Prostate gland (tissue), 2 donors: ENCODE data around the gene CRYM. TPM values are rescaled to one million over a fixed set of nuclear protein-coding genes. Genes with fewer than 3 reads are reported as not detected.
"Not testable (repeated sequence)": the region's sequence is repeated elsewhere in the genome, so short reads cannot be mapped to it uniquely, and the experiment has no call there.

Experiments used
- DNase-seq: peaks from one replicate; pipeline ENCODE4 v3.0.0-alpha.2; 2019; ENCODE audit warnings: low spot score
- H3K27ac ChIP-seq, 2 donors: fragments of 200-600 bp; sonication (generic); 2 replicates each; pipeline ENCODE4 v1.5.1; 2017 to 2019
- H3K27me3 ChIP-seq: fragments of 200-600 bp; sonication (generic); replicated peaks from 2 replicates; pipeline ENCODE4 v1.5.1; 2019; ENCODE audit not compliant: insufficient read depth
- H3K36me3 ChIP-seq, 2 donors: fragments of 200-600 bp; sonication (generic); 1 replicate in 1 of 2; 2 replicates in 1 of 2; pipeline versions ENCODE4 v1.5.1 to v1.8.1; 2017 to 2019
- H3K4me1 ChIP-seq: fragments of 200-600 bp; sonication (generic); replicated peaks from 2 replicates; pipeline ENCODE4 v1.5.1; 2019
- H3K4me3 ChIP-seq, 2 donors: fragments of 200-600 bp; sonication (generic); 2 replicates each; pipeline ENCODE4 v1.5.1; 2017 to 2019
- H3K9me3 ChIP-seq: fragments of 200-600 bp; sonication (generic); 2 replicates; pipeline ENCODE4 v1.5.1; 2017
- POLR2A ChIP-seq: fragments of 450-650 bp; IDR thresholded peaks from one replicate; pipeline ENCODE4 v1.6.1; 2016; ENCODE audit warnings: antibody characterized with exemption, mild to moderate bottlenecking
- POLR2AphosphoS5 ChIP-seq: sonication (generic); formaldehyde crosslinking; IDR thresholded peaks from one replicate; pipeline ENCODE4 v1.6.1; 2017; ENCODE audit warnings: antibody characterized with exemption
- WGBS: methylation state at CpG from one replicate; pipeline ENCODE4 v1.1.5; 2018; 5-methylcytosine and 5-hydroxymethylcytosine counted together
- intact Hi-C: fragments of 100-400 bp; cut with DNase I; formaldehyde crosslinking; loops from one replicate; pipeline ENCODE4 v1.14.2; 2022
- total RNA-seq, 2 donors: library from RNA; depleted of rRNA; stranded (reverse); fragments of >200 nt; gene quantifications; one replicate each; pipeline ENCODE4 v1.1.0, GENCODE V29; 2016
- TF ChIP-seq, protein P1 (sequence below), 4 experiments: fragments of 200-600 bp in 2 of 4; fragments of 450-650 bp in 2 of 4; sonication (generic) in 2 of 4; IDR thresholded peaks; 1 replicate in 3 of 4; 2 replicates in 1 of 4; pipeline ENCODE4 v1.5.1; 2016 to 2019; ENCODE audit warnings: antibody characterized with exemption in 4 of 4, mild to moderate bottlenecking in 2 of 4, moderate library complexity in 2 of 4

Gene CRYM
- total RNA-seq, 2 donors from 2014 or later: 44.3 to 59.5 TPM

DNA sequence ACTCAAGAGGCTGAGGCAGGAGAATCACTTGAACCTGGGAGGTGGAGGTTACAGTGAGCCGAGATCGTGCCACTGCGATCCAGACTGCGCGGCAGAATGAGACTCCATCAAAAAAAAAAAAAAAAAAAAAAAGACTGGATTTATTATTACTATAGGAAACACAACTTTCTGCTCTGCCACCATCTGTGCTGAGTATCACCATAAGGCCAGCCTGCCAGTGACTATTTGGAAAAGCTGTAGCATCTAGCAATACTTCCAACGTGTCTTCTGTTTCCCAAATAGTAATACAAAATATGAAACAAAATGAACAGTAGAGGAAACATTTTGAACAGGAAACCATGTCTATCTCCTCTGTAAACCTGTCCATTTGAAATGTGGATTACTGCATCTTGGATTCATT is 43.6 kb upstream of the CRYM start:
- Histone ChIP-seq H3K9me3 (no peaks in the 10 kb centered on the region), H3K4me3 (no peak overlapping the region), H3K36me3 (no peaks in the 10 kb centered on the region), H3K4me1 (no peaks in the 10 kb centered on the region), H3K27ac (no peak overlapping the region), H3K27me3 (no peaks in the 10 kb centered on the region)
- no peak for DNase-seq
- TF ChIP-seq, protein P1, sequence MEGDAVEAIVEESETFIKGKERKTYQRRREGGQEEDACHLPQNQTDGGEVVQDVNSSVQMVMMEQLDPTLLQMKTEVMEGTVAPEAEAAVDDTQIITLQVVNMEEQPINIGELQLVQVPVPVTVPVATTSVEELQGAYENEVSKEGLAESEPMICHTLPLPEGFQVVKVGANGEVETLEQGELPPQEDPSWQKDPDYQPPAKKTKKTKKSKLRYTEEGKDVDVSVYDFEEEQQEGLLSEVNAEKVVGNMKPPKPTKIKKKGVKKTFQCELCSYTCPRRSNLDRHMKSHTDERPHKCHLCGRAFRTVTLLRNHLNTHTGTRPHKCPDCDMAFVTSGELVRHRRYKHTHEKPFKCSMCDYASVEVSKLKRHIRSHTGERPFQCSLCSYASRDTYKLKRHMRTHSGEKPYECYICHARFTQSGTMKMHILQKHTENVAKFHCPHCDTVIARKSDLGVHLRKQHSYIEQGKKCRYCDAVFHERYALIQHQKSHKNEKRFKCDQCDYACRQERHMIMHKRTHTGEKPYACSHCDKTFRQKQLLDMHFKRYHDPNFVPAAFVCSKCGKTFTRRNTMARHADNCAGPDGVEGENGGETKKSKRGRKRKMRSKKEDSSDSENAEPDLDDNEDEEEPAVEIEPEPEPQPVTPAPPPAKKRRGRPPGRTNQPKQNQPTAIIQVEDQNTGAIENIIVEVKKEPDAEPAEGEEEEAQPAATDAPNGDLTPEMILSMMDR (IDR thresholded peaks at IDR 0.05): no peak
- no peak for TF ChIP-seq POLR2AphosphoS5
- TF ChIP-seq POLR2A: no peak
- intact Hi-C loops: no loop called here
- WGBS: 94% methylated on average over 6 of the region's 6 CpGs

DNA sequence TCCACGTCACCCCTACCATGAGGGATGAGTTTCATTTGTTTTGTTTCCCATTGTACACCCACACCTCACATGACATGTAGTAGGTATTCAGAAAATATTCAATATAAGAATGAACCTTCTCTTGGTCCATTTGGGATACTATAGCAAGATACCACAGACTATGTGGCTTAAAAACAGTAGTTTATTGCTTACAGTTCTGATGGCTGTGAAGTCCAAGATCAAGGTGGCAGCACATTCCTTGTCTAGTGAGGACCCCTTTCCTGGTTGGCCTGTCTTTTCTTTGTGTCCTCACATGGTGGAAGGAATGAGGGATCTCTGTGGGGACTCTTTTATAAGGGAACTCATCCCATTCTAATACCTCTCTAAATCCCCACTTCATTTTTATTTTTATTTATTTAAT is 36.2 kb upstream of the CRYM start:
- Histone ChIP-seq H3K4me3 (no peak overlapping the region), H3K9me3 (no peaks in the 10 kb centered on the region), H3K27ac (no peak overlapping the region), H3K27me3 (no peaks in the 10 kb centered on the region), H3K36me3 (no peaks in the 10 kb centered on the region), H3K4me1 (no peaks in the 10 kb centered on the region)
- 97% methylated on average over 1 of the region's 1 CpG for WGBS
- TF ChIP-seq, protein P1 (IDR thresholded peaks at IDR 0.05): no peak
- TF ChIP-seq POLR2AphosphoS5 (no peak), POLR2A (no peak)
- no peak for DNase-seq
- intact Hi-C loops: no loop called here

DNA sequence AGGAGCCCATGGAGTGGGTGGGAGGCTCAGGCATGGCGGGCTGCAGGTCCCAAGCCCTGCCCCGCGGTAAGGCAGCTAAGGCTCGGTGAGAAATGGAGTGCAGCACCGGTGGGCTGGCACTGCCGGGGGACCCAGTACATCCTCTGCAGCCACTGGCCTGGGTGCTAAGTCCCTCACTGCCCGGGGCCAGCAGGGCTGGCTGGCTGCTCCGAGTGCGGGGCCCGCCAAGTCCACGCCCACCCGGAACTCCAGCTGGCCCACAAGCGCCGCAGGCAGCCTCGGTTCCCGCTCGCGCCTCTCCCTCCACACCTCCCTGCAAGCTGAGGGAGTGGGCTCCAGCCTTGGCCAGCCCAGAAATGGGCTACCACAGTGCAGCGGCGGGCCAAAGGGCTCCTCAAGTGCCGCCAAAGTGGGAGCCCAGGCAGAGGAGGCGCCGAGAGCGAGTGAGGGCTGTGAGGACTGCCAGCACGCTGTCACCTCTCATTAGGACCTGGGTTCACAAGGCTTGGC is 34.8 kb upstream of the CRYM start:
- WGBS: 98% methylated on average over 19 of the region's 25 CpGs

DNA sequence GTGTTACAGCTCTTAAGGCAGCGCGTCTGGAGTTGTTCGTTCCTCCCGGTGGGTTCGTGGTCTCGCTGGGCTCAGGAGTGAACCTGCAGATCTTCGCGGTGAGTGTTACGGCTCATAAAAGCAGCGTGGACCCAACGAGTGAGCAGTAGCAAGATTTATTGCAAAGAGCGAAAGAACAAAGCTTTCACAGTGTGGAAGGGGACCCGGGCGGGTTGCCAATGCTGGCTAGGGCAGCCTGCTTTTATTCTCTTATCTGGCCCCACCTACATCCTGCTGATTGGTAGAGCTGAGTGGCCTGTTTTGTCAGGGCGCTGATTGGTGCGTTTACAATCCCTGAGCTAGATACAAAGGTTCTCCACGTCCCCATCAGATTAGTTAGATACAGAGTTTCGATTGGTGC is 34.0 kb upstream of the CRYM start:
- intact Hi-C loops, DNase-seq, H3K4me1 ChIP-seq, H3K36me3 ChIP-seq, H3K27me3 ChIP-seq, H3K27ac ChIP-seq, H3K9me3 ChIP-seq, H3K4me3 ChIP-seq: not testable (repeated sequence)
- 58% methylated on average over 16 of the region's 18 CpGs for whole genome bisulfite sequencing

More for the DNA sequence above, 34.8 kb upstream of the CRYM start:
- H3K36me3 ChIP-seq, H3K4me1 ChIP-seq, DNase-seq, H3K27ac ChIP-seq, H3K27me3 ChIP-seq, H3K4me3 ChIP-seq, intact Hi-C loops, H3K9me3 ChIP-seq: not testable (repeated sequence)

DNA sequence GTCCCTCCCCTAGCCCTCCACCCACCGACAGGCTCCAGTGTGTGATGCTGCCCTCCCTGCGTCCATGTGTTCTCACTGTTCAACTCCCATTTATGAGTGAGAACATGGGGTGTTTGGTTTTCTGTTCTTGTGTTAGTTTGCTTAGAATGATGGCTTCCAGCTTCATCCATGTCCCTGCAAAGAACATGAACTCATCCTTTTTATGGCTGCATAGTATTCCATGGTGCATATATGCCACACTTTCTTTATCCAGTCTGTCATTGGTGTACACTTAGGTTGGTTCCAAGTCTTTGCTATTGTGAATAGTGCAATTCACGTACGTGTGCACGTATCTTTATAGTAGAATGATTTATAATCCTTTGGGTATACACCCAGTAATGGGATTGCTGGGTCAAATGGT is 28.6 kb upstream of the CRYM start:
- H3K27me3 ChIP-seq, H3K9me3 ChIP-seq, H3K4me3 ChIP-seq, H3K27ac ChIP-seq, DNase-seq, H3K36me3 ChIP-seq, H3K4me1 ChIP-seq: not testable (repeated sequence)
- 97% methylated on average over 5 of the region's 5 CpGs for WGBS
- intact Hi-C loops: loop anchor here (10.0 kb wide), 1 partner anchor 122 kb away; no protein-coding TSS in a partner anchor

DNA sequence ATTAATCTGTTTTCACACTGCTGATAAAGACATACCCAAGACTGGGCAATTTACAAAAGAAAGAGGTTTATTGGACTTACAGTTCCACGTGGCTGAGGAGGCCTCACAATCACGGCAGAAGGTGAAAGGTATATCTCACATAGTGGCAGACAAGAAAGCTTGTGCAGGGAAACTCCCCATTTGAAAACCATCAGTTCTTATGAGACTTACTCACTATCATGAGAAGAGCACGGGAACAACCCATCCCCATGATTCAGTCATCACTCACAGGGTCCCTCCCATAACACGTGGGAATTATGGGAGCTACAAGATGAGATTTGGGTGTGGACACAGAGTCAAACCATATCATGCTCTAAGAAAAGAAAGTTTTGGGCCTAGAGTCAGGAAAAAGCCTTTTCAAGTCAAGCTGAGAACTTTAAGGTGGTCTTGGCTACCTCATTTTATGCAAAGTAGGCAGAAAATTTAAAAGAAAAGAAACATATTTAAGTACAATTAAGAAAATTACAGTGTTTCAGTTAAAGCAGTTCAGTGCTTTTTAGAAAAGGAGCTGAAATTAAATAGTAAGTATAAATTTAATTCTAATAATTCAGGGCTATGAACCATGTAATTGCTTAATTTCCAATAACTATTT is 24.9 kb upstream of the CRYM start:
- Histone ChIP-seq H3K4me3 (no peak overlapping the region), H3K36me3 (no peaks in the 10 kb centered on the region), H3K4me1 (no peaks in the 10 kb centered on the region), H3K27me3 (no peaks in the 10 kb centered on the region), H3K9me3 (no peaks in the 10 kb centered on the region), H3K27ac (no peak overlapping the region)
- DNase-seq: no peak
- TF ChIP-seq, protein P1 (IDR thresholded peaks at IDR 0.05): no peak
- TF ChIP-seq POLR2A (no peak), POLR2AphosphoS5 (no peak)
- intact Hi-C loops: loop anchor here (5.0 to 10.0 kb wide), 2 partner anchors 118 to 1374 kb away; no protein-coding TSS in a partner anchor
- 62% methylated on average over 4 of the region's 4 CpGs for WGBS
